ENCODE results near the gene MT1A.

GRCh38 chr16:56640076-56640475 is 1.6 kb downstream of the MT1A start:
- TF ChIP-seq PAX8 (IDR thresholded peaks at IDR 0.05) (no peak), FOXM1 (IDR thresholded peaks at IDR 0.05; ENCODE audit: low read depth, low read length) (no peak), TCF12 (IDR thresholded peaks at IDR 0.05; ENCODE audit: low read depth, low read length) (no peak), CTCF (IDR thresholded peaks at IDR 0.05 in 2 of 3, conservative IDR thresholded peaks at IDR 0.05 in 1 of 3; ENCODE audit: control insufficient read depth in 2 of 3, extremely low read depth in 1 of 3, insufficient read depth in 1 of 3, low read depth in 3 of 3, low read length in 3 of 3) (no peak), BACH1 (IDR thresholded peaks at IDR 0.05; ENCODE audit: borderline replicate concordance) (no peak), POU2F2 (IDR thresholded peaks at IDR 0.05; ENCODE audit: borderline replicate concordance, low read depth, low read length) (no peak), ATF7 (IDR thresholded peaks at IDR 0.05; ENCODE audit: low read depth) (no peak), CHD4 (IDR thresholded peaks at IDR 0.05) (no peak), RCOR1 (conservative IDR thresholded peaks at IDR 0.05; ENCODE audit: low read depth, low read length) (no peak), EZH2 (IDR thresholded peaks at IDR 0.05; ENCODE audit: borderline replicate concordance, control insufficient read depth, low read depth, low read length) (no peak), MEF2A (IDR thresholded peaks at IDR 0.05; ENCODE audit: insufficient read depth, low read depth, low read length) (no peak), STAT1 (conservative IDR thresholded peaks at IDR 0.05) (no peak)

Measured in GM12878 (cell line).